BLaER1 (cell line): Measurements from ENCODE around the gene AGMO.

Experiments
- H3K27ac ChIP-seq: shearing (Covaris generic); formaldehyde crosslinking; 2 replicates; pipeline ENCODE4 v1.8.1; 2022
- H3K27me3 ChIP-seq: shearing (Covaris generic); formaldehyde crosslinking; 2 replicates; pipeline ENCODE4 v1.8.1; 2022
- H3K36me3 ChIP-seq: shearing (Covaris generic); formaldehyde crosslinking; 2 replicates; pipeline ENCODE4 v1.8.1; 2022
- H3K4me1 ChIP-seq: shearing (Covaris generic); formaldehyde crosslinking; 2 replicates; pipeline ENCODE4 v1.8.1; 2022
- H3K4me2 ChIP-seq: shearing (Covaris generic); formaldehyde crosslinking; 2 replicates; pipeline ENCODE4 v1.8.1; 2022
- H3K4me3 ChIP-seq: shearing (Covaris generic); formaldehyde crosslinking; 2 replicates; pipeline ENCODE4 v1.8.1; 2022
- H3K9ac ChIP-seq: shearing (Covaris generic); formaldehyde crosslinking; 2 replicates; pipeline ENCODE4 v1.8.1; 2022
- H3K9me3 ChIP-seq: shearing (Covaris generic); formaldehyde crosslinking; 2 replicates; pipeline ENCODE4 v1.8.1; 2022
- H4K20me1 ChIP-seq: shearing (Covaris generic); formaldehyde crosslinking; 2 replicates; pipeline ENCODE4 v1.8.1; 2022
- Cebpa-rat ChIP-seq: shearing (Covaris generic); IDR thresholded peaks from 2 replicates; pipeline ENCODE4 v1.8.1; 2022

The AGMO gene

DNA sequence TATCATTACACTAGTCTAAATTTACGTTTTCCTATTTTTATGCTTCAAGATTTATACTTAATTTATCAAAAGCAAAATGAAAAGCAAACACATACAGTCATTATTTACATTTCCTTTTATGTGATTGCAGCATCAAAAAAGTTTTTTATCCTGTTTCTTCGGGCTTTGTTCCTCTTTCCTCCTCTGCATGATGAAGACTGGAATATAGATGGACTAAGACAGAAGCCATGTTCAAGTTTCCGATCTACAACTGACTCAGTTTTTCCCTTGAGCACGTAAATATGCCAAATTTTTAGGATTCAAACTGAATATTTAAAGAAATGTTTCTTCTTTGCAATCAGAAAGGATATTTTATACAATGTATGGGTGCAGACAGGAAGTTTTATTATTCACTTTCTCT, 385.7 kb downstream of the AGMO start:
- H3K4me1 ChIP-seq: no peaks in the 10 kb centered on the region
- no peaks in the 10 kb centered on the region for H4K20me1 ChIP-seq
- H3K9me3 ChIP-seq: no peaks in the 10 kb centered on the region
- no peak overlapping the region for H3K9ac ChIP-seq
- no peak overlapping the region for H3K4me3 ChIP-seq
- H3K27ac ChIP-seq: no peak overlapping the region
- no peak overlapping the region for H3K4me2 ChIP-seq
- TF ChIP-seq Cebpa-rat: no peak
- H3K36me3 ChIP-seq: no peaks in the 10 kb centered on the region
- H3K27me3 ChIP-seq: no peaks in the 10 kb centered on the region

GRCh38 chr7:15175152-15175551, 386.7 kb downstream of the AGMO start:
- H3K27me3 ChIP-seq: no peaks in the 10 kb centered on the region
- H3K27ac ChIP-seq: no peak overlapping the region
- no peaks in the 10 kb centered on the region for H3K9me3 ChIP-seq
- no peak overlapping the region for H3K4me3 ChIP-seq
- no peak for TF ChIP-seq Cebpa-rat
- H3K4me2 ChIP-seq: no peak overlapping the region
- no peak overlapping the region for H3K9ac ChIP-seq
- no peaks in the 10 kb centered on the region for H3K4me1 ChIP-seq
- H3K36me3 ChIP-seq: no peaks in the 10 kb centered on the region
- H4K20me1 ChIP-seq: no peaks in the 10 kb centered on the region

DNA sequence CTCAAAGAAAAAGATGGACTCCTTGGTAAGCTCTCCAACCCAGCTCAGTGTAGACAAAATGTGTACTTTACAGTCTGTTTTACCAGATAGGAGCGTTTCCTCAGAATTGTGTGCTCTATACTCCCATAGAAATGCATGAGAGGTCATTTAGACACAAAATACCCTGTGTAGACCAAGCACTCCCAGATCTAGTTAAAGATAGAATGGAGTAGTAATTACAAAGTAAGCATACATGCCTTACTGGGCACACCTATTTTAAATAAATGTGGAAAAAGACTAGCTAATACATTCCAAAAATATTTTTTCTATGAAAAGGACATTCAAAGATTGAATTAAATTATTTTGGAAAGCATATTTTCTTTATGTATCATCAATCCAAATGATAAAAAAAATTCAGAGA, 387.3 kb downstream of the AGMO start:
- Histone ChIP-seq H3K9ac (no peak overlapping the region), H4K20me1 (no peaks in the 10 kb centered on the region), H3K27me3 (no peaks in the 10 kb centered on the region), H3K4me3 (no peak overlapping the region), H3K9me3 (no peaks in the 10 kb centered on the region), H3K4me1 (no peaks in the 10 kb centered on the region), H3K27ac (no peak overlapping the region), H3K4me2 (no peak overlapping the region), H3K36me3 (no peaks in the 10 kb centered on the region)
- TF ChIP-seq Cebpa-rat: no peak

DNA sequence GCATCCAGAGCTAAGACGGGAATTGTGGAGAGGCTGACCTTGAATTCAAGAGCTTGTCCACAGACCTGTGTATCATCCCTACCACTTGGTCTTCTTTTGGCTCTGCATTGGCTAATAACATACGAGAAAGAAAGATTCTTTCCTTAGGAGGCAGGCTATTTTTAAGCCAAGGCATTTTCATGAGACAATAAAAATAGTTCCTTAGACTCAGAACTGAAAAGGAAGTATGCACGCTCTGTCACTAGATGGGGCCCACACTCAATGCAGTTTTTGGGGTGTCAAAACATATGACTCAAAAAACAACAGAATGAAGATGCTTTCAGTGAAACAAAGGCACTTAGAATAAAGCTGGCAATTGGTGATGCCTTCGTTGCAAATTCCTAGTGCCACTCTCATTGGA, 393.3 kb downstream of the AGMO start:
- no peak overlapping the region for H3K4me3 ChIP-seq
- H3K4me2 ChIP-seq: no peak overlapping the region
- H3K4me1 ChIP-seq: no peaks in the 10 kb centered on the region
- no peaks in the 10 kb centered on the region for H3K36me3 ChIP-seq
- no peak overlapping the region for H3K9ac ChIP-seq
- no peak overlapping the region for H3K27ac ChIP-seq
- H4K20me1 ChIP-seq: no peaks in the 10 kb centered on the region
- H3K27me3 ChIP-seq: no peaks in the 10 kb centered on the region
- no peak for TF ChIP-seq Cebpa-rat
- no peaks in the 10 kb centered on the region for H3K9me3 ChIP-seq

GRCh38 chr7:15167912-15168311, 393.9 kb downstream of the AGMO start:
- Histone ChIP-seq H4K20me1 (no peaks in the 10 kb centered on the region), H3K9ac (no peak overlapping the region), H3K27ac (no peak overlapping the region), H3K36me3 (no peaks in the 10 kb centered on the region), H3K4me3 (no peak overlapping the region), H3K4me2 (no peak overlapping the region), H3K4me1 (no peaks in the 10 kb centered on the region), H3K27me3 (no peaks in the 10 kb centered on the region), H3K9me3 (no peaks in the 10 kb centered on the region)
- no peak for TF ChIP-seq Cebpa-rat

DNA sequence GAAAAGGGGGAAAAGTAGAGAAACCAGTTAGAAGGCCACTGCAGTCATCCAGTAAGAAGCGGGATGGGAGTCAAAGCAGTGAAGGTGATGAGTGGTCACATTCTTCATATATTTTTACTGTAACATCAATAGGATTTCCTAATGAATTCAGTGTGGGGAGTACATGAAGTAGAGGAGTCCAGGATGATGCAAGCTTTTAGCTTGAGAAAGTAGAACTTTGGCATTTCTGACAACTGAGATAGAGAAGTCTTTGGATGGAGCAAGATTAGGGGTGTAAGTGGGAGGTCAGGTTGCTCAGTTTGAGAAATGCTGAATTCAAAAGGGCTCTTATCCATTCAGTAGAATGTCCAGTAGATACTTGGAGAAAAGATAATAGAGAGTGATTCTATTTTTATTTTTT, 395.2 kb downstream of the AGMO start:
- no peak overlapping the region for H3K4me2 ChIP-seq
- no peak overlapping the region for H3K27ac ChIP-seq
- no peaks in the 10 kb centered on the region for H4K20me1 ChIP-seq
- H3K9ac ChIP-seq: no peak overlapping the region
- no peaks in the 10 kb centered on the region for H3K9me3 ChIP-seq
- no peaks in the 10 kb centered on the region for H3K4me1 ChIP-seq
- H3K27me3 ChIP-seq: no peaks in the 10 kb centered on the region
- H3K4me3 ChIP-seq: no peak overlapping the region
- H3K36me3 ChIP-seq: no peaks in the 10 kb centered on the region
- TF ChIP-seq Cebpa-rat: no peak

DNA sequence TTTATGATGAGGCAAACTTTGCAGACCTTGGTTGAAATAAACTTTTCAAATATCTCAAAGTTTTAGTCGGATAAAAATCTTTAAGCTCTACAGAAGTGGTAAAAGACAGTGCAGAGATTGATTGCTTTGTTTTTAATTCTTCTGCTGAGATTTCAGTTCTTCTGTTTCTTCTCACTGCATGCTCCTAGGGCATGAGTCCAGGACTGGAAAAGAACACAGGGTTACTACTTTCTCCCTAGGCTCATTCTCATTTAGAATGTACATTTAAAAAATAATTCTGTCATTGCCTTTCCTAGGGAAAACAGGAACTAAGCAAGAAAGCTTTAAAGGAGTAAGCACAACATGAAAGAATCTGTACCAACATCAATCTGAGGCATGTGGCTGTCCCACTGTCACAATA, 402.6 kb downstream of the AGMO start:
- Histone ChIP-seq H3K27me3 (no peaks in the 10 kb centered on the region), H3K9ac (no peak overlapping the region), H3K27ac (no peak overlapping the region), H3K36me3 (no peaks in the 10 kb centered on the region), H3K9me3 (no peaks in the 10 kb centered on the region), H3K4me1 (peaks cover 7% of the 10 kb centered on the region), H3K4me2 (no peak overlapping the region), H4K20me1 (no peaks in the 10 kb centered on the region), H3K4me3 (no peak overlapping the region)
- TF ChIP-seq Cebpa-rat: no peak

- H3K4me2 ChIP-seq: no peak overlapping the region
- H3K9me3 ChIP-seq: no peaks in the 10 kb centered on the region
- H3K27ac ChIP-seq: no peak overlapping the region
- no peaks in the 10 kb centered on the region for H3K27me3 ChIP-seq
- no peak overlapping the region for H3K9ac ChIP-seq
- TF ChIP-seq Cebpa-rat: no peak
- no peaks in the 10 kb centered on the region for H3K36me3 ChIP-seq
- no peak overlapping the region for H3K4me3 ChIP-seq
- peaks cover 7% of the 10 kb centered on the region for H3K4me1 ChIP-seq
- no peaks in the 10 kb centered on the region for H4K20me1 ChIP-seq
Measured at GRCh38 chr7:15158141-15158810, 403.5 kb downstream of the AGMO start.
